Adrenal gland (tissue), 12 donors: ENCODE data around the gene KRTAP5-9. TPM values are rescaled to one million over a fixed set of nuclear protein-coding genes. Genes with fewer than 3 reads are reported as not detected.

Experiments used
- DNase-seq, 7 donors: peaks; one replicate each; pipeline ENCODE4 v3.0.0-alpha.2; 2019 to 2020
- H3K27ac ChIP-seq, 5 donors: fragments of 200-600 bp; sonication (generic) in 4 of 5; 1 replicate in 3 of 5; 2 replicates in 2 of 5; pipeline versions ENCODE4 v1.5.1 to v1.8.0; 2016 to 2020; ENCODE audit warnings: mild to moderate bottlenecking in 1 of 5
- H3K27me3 ChIP-seq: fragments of 200-600 bp; 2 replicates; pipeline ENCODE4 v1.8.0; 2021
- H3K36me3 ChIP-seq, 2 donors: fragments of 200-600 bp; replicated peaks in 1 of 2; 1 replicate in 1 of 2; 2 replicates in 1 of 2; pipeline versions ENCODE4 v1.5.1 to v1.8.0; 2018 to 2022
- H3K4me1 ChIP-seq, 2 donors: fragments of 200-600 bp; replicated peaks in 1 of 2; 1 replicate in 1 of 2; 2 replicates in 1 of 2; pipeline versions ENCODE4 v1.5.1 to v1.8.0; 2018 to 2021
- H3K4me3 ChIP-seq, 4 donors: fragments of 200-600 bp; sonication (generic) in 3 of 4; one replicate each; pipeline ENCODE4 v1.5.1; 2016 to 2018
- H3K9me3 ChIP-seq, 3 donors: fragments of 200-600 bp; sonication (generic) in 1 of 3; replicated peaks in 1 of 3; 1 replicate in 2 of 3; 2 replicates in 1 of 3; pipeline versions ENCODE4 v1.5.1 to v1.8.0; 2016 to 2021
- POLR2A ChIP-seq, 2 donors: fragments of 450-650 bp; IDR thresholded peaks; one replicate each; pipeline ENCODE4 v1.6.1; 2017; ENCODE audit warnings: antibody characterized with exemption in 2 of 2, mild to moderate bottlenecking in 2 of 2, moderate library complexity in 1 of 2
- WGBS, 4 donors: extraction: QIAGEN DNeasy Blood & Tissue Kit in 2 of 4; methylation state at CpG; one replicate each; pipeline versions ENCODE4 v1.1.5 to v1.1.7; 2013 to 2017; 5-methylcytosine and 5-hydroxymethylcytosine counted together
- intact Hi-C, 2 donors: fragments of 100-400 bp; cut with DNase I; formaldehyde crosslinking; loops; one replicate each; pipeline versions ENCODE4 v1.14.1 to v1.15.0; 2022 to 2023
- polyA plus RNA-seq, 3 donors: library from polyadenylated mRNA; stranded (reverse); fragments of 200-250 nt in 2 of 3; fragments of 350-450 nt in 1 of 3; fragmentation: Illumina TruSeq in 1 of 3; extraction: RNeasy Lipid Tissue Mini Kit (QIAGEN cat#74804) in 1 of 3; gene quantifications; one replicate each; pipeline ENCODE4 v1.2.3, GENCODE V29; 2013 to 2014
- total RNA-seq, 9 donors: library from RNA; depleted of rRNA in 4 of 9; stranded (reverse); fragments of >200 nt in 4 of 9; fragments of 120-200 nt in 1 of 9; fragmentation: NEBNext Ultra II Directional in 1 of 9; extraction: Animal tissue kit (Norgen Biotek cat#: 25700) in 1 of 9; gene quantifications; one replicate each; pipeline versions ENCODE4 v1.1.0 to v1.2.4, GENCODE V29; 2013 to 2023
- TF ChIP-seq, protein P1 (sequence below), 6 experiments: fragments of 450-650 bp in 4 of 6; fragments of 200-600 bp in 2 of 6; sonication (generic) in 1 of 6; IDR thresholded peaks; 1 replicate in 5 of 6; 2 replicates in 1 of 6; pipeline versions ENCODE4 v1.5.1 to v1.8.0; 2016 to 2021; ENCODE audit warnings: antibody characterized with exemption in 6 of 6, mild to moderate bottlenecking in 2 of 6, moderate library complexity in 1 of 6
- donor health status: healthy with polysubstance abuse.
- donor health status: Bipolar disorder and iron deficiency.
- donor health status: DM: yes; HTN: yes; CAD: no.
- donor health status: DM: no; HTN: no; CAD: no.
- donor health status: DM: no; HTN: no; CAD: no.
- donor health status: DM: yes; HTN: yes; CAD: no.

Gene KRTAP5-9
- total and polyA plus RNA-seq, 12 donors, result 0.18 to 1.6 (median 0.45) TPM; not detected in 8

DNA sequence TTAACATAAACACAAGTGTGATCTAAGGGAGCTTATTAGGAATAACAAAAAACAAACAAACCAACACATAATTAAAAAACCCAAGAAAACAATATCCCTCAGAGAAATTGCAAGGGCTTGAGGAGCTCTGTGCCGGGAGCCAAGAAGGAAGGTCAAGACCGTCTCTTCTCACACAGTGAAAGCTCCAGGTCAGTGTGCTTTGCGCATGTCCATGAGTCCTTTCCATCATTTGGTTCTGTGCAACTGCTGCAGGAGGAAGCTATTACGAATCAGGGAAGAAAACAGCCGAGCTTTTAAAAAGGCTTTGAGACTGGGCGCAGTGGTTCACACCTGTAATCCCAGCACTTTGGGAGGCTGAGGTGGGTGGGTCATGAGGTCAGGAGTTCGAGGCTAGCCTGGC lies 5.8 kb upstream of the KRTAP5-9 start:
- no peaks in the 10 kb centered on the region for H3K9me3 ChIP-seq
- H3K4me3 ChIP-seq, result no peak overlapping the region
- H3K27ac ChIP-seq, result no peak overlapping the region
- DNase-seq, result no peak
- H3K36me3 ChIP-seq, result no peaks in the 10 kb centered on the region
- WGBS, 4 donors, result 69 to 88% (median 82%) methylated on average over 7 of the region's 7 CpGs
- no peaks in the 10 kb centered on the region for H3K4me1 ChIP-seq
- intact Hi-C loops, result no loop called here
- H3K27me3 ChIP-seq, result no peaks in the 10 kb centered on the region
- TF ChIP-seq, protein P1, sequence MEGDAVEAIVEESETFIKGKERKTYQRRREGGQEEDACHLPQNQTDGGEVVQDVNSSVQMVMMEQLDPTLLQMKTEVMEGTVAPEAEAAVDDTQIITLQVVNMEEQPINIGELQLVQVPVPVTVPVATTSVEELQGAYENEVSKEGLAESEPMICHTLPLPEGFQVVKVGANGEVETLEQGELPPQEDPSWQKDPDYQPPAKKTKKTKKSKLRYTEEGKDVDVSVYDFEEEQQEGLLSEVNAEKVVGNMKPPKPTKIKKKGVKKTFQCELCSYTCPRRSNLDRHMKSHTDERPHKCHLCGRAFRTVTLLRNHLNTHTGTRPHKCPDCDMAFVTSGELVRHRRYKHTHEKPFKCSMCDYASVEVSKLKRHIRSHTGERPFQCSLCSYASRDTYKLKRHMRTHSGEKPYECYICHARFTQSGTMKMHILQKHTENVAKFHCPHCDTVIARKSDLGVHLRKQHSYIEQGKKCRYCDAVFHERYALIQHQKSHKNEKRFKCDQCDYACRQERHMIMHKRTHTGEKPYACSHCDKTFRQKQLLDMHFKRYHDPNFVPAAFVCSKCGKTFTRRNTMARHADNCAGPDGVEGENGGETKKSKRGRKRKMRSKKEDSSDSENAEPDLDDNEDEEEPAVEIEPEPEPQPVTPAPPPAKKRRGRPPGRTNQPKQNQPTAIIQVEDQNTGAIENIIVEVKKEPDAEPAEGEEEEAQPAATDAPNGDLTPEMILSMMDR (IDR thresholded peaks at IDR 0.05), result no peak
- TF ChIP-seq POLR2A (IDR thresholded peaks at IDR 0.05), result no peak

DNA sequence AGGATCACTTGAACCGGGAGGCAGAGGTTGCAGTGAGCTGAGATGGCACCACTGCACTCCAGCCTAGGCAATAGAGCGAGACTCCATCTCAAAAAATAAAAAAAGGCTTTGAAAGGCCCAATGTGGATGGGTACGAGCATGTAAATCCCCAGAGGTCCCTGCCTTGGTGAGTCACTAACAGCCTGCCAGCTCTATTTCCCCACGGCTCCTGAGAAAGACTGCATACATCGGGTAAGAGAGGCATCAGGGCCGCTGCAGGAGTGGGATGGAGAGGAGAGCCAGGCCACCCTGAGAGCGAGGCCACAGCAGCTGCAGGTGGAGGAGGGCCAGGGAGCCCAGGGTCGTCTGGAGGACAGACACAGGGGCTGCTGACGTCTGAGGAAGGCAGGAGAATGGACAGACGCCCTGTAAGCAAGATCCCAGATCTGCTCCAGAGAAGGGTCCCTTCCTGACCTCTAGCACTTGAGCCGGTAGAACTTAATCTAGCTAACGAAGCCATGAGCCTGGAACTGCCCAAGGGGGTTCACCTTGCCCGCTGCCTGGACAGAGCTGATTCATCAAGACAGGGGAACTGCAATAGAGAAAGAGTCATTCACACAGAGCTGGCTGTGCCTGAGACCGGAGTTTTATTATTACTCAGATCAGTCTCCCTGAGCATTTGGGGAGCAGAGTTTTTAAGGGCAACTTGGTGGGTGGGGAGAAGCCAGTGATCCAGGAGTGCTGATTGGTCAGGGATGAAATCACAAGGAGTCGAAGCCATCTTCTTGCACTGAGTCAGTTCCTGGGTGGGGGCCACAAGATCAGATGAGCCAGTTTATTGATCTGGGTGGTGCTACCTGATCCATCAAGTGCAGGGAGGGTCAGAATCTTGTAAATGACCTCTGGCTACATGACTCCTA lies 5.1 kb upstream of the KRTAP5-9 start:
- no peaks in the 10 kb centered on the region for H3K9me3 ChIP-seq
- TF ChIP-seq, protein P1 (IDR thresholded peaks at IDR 0.05), result no peak
- no peak for TF ChIP-seq POLR2A (IDR thresholded peaks at IDR 0.05)
- DNase-seq, result no peak
- no peaks in the 10 kb centered on the region for H3K36me3 ChIP-seq
- intact Hi-C loops, result no loop called here
- H3K4me3 ChIP-seq, result no peak overlapping the region
- no peak overlapping the region for H3K27ac ChIP-seq
- 71 to 78% (median 74%) methylated on average over 15 of the region's 15 CpGs for WGBS, 4 donors
- H3K27me3 ChIP-seq, result no peaks in the 10 kb centered on the region
- H3K4me1 ChIP-seq, result no peaks in the 10 kb centered on the region

DNA sequence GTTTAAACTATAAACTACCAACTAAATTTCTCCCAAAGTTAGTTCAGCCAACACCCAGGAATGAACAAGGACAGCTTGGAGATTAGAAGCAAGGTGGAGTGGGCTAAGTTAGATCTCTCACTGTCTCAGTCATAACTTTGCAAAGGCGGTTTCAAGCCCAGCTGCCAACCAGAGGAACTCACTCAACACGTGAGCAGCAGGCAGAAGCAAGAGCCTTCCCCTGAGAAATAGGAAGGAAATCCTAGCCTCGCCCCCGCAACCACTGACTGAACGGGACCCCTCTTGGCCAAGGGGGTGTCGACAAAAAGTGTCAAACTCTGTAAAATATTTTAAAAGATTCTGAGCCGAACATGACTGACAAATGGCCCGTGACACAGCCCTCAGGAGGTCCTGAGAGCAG lies 4.4 kb upstream of the KRTAP5-9 start:
- Histone ChIP-seq H3K4me1 (no peaks in the 10 kb centered on the region), H3K27ac (no peak overlapping the region), H3K9me3 (no peaks in the 10 kb centered on the region), H3K36me3 (no peaks in the 10 kb centered on the region), H3K4me3 (no peak overlapping the region), H3K27me3 (no peaks in the 10 kb centered on the region)
- WGBS, 4 donors, result 59 to 77% (median 67%) methylated on average over 8 of the region's 8 CpGs
- intact Hi-C loops, result no loop called here
- TF ChIP-seq, protein P1 (IDR thresholded peaks at IDR 0.05), result no peak
- no peak for TF ChIP-seq POLR2A (IDR thresholded peaks at IDR 0.05)
- DNase-seq, result no peak

DNA sequence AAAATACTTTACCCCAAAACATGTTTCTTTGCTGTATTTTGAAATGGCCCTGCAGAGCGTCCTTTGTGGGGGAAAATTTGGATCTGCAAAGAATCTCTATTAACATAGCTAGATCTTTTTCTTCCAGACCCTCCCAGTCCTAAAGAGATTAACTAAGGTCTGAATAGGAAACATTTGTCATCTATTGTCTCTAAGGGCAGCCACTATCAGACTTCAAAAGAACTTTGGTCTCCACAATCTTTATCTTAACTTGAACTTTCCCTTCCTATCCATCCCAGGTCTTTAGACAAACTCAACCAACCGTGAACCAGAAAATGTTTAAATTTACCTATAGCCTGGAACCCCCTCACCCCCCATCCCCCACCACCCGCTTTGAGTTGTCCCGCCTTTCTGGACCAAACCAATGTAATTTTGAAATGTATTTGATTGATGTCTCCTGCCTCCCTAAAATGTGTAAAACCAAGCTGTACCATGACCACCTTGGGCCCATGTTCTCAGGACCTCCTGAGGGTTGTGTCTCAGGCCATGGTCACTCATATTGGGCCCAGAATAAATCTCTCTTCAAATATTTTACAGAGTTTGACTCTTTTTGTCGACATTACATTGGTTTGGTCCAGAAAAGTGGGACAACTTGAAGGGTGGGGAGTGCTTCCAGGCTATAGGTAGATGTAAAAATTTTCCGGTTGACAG lies 3.5 kb upstream of the KRTAP5-9 start:
- no peaks in the 10 kb centered on the region for H3K9me3 ChIP-seq
- intact Hi-C loops, result no loop called here
- WGBS, 4 donors, result 81 to 87% (median 84%) methylated on average over 6 of the region's 6 CpGs
- no peaks in the 10 kb centered on the region for H3K27me3 ChIP-seq
- DNase-seq, result no peak
- H3K36me3 ChIP-seq, result no peaks in the 10 kb centered on the region
- no peak overlapping the region for H3K27ac ChIP-seq
- no peak overlapping the region for H3K4me3 ChIP-seq
- no peak for TF ChIP-seq POLR2A (IDR thresholded peaks at IDR 0.05)
- TF ChIP-seq, protein P1 (IDR thresholded peaks at IDR 0.05), result no peak
- no peaks in the 10 kb centered on the region for H3K4me1 ChIP-seq
